Peyer's patch (tissue), 4 donors: Measurements from ENCODE around the gene ITGA7.

ENCODE experiments used
- POLR2A ChIP-seq, 2 donors: fragments of 450-650 bp; IDR thresholded peaks; one replicate each; pipeline ENCODE4 v1.5.1; 2017; ENCODE audit warnings: antibody characterized with exemption in 2 of 2, mild to moderate bottlenecking in 2 of 2, moderate library complexity in 2 of 2
- TF ChIP-seq, protein P1 (sequence below), 6 experiments: fragments of 450-650 bp in 4 of 6; fragments of 200-600 bp in 2 of 6; sonication (generic) in 1 of 6; IDR thresholded peaks; one replicate each; pipeline ENCODE4 v1.5.1; 2017 to 2019; ENCODE audit warnings: antibody characterized with exemption in 6 of 6, mild to moderate bottlenecking in 3 of 6, moderate library complexity in 1 of 6

DNA sequence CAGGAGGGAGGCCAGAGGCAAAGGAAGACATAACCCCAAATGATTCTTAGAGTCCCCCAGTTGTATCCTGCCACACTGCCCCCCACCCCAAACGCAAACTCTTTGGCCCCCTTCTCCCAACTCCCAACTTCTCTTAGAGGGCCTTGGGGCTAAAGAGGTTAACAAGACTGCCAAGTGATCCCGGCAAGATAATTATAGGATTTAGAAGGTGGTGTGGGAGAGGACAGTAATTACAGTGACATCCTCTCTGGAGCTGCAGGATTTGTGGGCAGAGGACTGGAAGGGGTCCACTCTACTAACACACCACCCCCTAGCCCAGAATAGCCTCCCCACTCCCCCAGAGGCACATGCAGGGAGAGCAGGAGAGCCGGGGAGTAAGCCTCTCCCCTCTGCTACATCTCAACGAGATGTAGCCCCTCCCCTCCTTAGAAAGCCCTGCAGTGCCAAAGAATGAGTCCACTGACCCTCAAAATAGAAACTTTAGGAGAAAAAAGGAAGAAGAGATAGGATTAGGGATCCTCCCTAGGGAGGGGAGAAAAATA, 29.9 kb upstream of the ITGA7 start:
- TF ChIP-seq, protein P1, sequence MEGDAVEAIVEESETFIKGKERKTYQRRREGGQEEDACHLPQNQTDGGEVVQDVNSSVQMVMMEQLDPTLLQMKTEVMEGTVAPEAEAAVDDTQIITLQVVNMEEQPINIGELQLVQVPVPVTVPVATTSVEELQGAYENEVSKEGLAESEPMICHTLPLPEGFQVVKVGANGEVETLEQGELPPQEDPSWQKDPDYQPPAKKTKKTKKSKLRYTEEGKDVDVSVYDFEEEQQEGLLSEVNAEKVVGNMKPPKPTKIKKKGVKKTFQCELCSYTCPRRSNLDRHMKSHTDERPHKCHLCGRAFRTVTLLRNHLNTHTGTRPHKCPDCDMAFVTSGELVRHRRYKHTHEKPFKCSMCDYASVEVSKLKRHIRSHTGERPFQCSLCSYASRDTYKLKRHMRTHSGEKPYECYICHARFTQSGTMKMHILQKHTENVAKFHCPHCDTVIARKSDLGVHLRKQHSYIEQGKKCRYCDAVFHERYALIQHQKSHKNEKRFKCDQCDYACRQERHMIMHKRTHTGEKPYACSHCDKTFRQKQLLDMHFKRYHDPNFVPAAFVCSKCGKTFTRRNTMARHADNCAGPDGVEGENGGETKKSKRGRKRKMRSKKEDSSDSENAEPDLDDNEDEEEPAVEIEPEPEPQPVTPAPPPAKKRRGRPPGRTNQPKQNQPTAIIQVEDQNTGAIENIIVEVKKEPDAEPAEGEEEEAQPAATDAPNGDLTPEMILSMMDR (IDR thresholded peaks at IDR 0.05): no peak
- no peak for TF ChIP-seq POLR2A (IDR thresholded peaks at IDR 0.05)
